T-helper 9 cell (primary cell): Measurements from ENCODE around the gene MAT2A.
A peak's percentile ranks its signal among the peaks of the same experiment; 100 is the strongest.

Experiments
- DNase-seq: peaks from one replicate; pipeline ENCODE4 v3.0.0-alpha.2; 2020
- total RNA-seq, 2 donors: gene quantifications; one replicate each; lab custom pipeline; 2026; lab: John Stamatoyannopoulos, UW

Gene MAT2A
- 131 to 166 reads per million in 2 donors for total RNA-seq

GRCh38 chr2:85538507-85539360 is at the start of gene MAT2A:
TSS of gene MAT2A (plus strand) at chr2:85539168. CDS start at chr2:85539288, 120 bp downstream.
- peak; percentile 78 for DNase-seq

- no peak for DNase-seq
Observed at GRCh38 chr2:85490861-85491755, 47.9 kb upstream of the MAT2A start.

- DNase-seq: no peak
Observed at GRCh38 chr2:85496436-85496835, 42.5 kb upstream of the MAT2A start.

GRCh38 chr2:85497944-85498630 is 40.9 kb upstream of the MAT2A start:
- no peak for DNase-seq

- no peak for DNase-seq
Observed at GRCh38 chr2:85501248-85501647, 37.7 kb upstream of the MAT2A start.

- DNase-seq: no peak
Observed at GRCh38 chr2:85502720-85503119, 36.2 kb upstream of the MAT2A start.

- DNase-seq: no peak
Observed at GRCh38 chr2:85503168-85503850, 35.7 kb upstream of the MAT2A start.

GRCh38 chr2:85503851-85504777 is 34.9 kb upstream of the MAT2A start:
- DNase-seq: no peak

GRCh38 chr2:85504778-85505261 is 34.1 kb upstream of the MAT2A start:
- DNase-seq: no peak

GRCh38 chr2:85505551-85506238 is 33.3 kb upstream of the MAT2A start:
- DNase-seq: no peak

GRCh38 chr2:85506768-85507181 is 32.2 kb upstream of the MAT2A start:
- no peak for DNase-seq

- no peak for DNase-seq
Observed at GRCh38 chr2:85511008-85511811, 27.8 kb upstream of the MAT2A start.

- DNase-seq: no peak
Observed at GRCh38 chr2:85514323-85514722, 24.6 kb upstream of the MAT2A start.

GRCh38 chr2:85516653-85517389 is 22.1 kb upstream of the MAT2A start:
- no peak for DNase-seq

- no peak for DNase-seq
Observed at GRCh38 chr2:85522090-85522647, 16.8 kb upstream of the MAT2A start.

- no peak for DNase-seq
Observed at GRCh38 chr2:85523062-85523902, 15.7 kb upstream of the MAT2A start.

- DNase-seq: no peak
Observed at GRCh38 chr2:85523903-85524335, 15.0 kb upstream of the MAT2A start.
